GM12875 (cell line): ENCODE results near the gene UBA5.

Experiments
- H3K4me3 ChIP-seq: one replicate; pipeline ENCODE4 v1.5.1; 2011; ENCODE audit warnings: low read depth, low read length, control low read depth
- CTCF ChIP-seq: IDR thresholded peaks from 2 replicates; pipeline ENCODE4 v1.5.1; 2011; ENCODE audit warnings: low read depth, mild to moderate bottlenecking, control low read depth, inconsistent platforms, low read length, moderate library complexity, borderline replicate concordance; ENCODE audit not compliant: insufficient read depth

The UBA5 gene

GRCh38 chr3:132652640-132653270, 7.4 kb upstream of the UBA5 start:
- TF ChIP-seq CTCF, result no peak
- no peak overlapping the region for H3K4me3 ChIP-seq

- TF ChIP-seq CTCF, result no peak
Measured at GRCh38 chr3:132654190-132654589, 5.9 kb upstream of the UBA5 start.

GRCh38 chr3:132654721-132655120, 5.4 kb upstream of the UBA5 start:
- H3K4me3 ChIP-seq, result no peak overlapping the region
- no peak for TF ChIP-seq CTCF

More at GRCh38 chr3:132654190-132654589, 5.9 kb upstream of the UBA5 start:
- no peak overlapping the region for H3K4me3 ChIP-seq

- no peak for TF ChIP-seq CTCF
Measured at GRCh38 chr3:132655471-132655870, 4.7 kb upstream of the UBA5 start.

DNA sequence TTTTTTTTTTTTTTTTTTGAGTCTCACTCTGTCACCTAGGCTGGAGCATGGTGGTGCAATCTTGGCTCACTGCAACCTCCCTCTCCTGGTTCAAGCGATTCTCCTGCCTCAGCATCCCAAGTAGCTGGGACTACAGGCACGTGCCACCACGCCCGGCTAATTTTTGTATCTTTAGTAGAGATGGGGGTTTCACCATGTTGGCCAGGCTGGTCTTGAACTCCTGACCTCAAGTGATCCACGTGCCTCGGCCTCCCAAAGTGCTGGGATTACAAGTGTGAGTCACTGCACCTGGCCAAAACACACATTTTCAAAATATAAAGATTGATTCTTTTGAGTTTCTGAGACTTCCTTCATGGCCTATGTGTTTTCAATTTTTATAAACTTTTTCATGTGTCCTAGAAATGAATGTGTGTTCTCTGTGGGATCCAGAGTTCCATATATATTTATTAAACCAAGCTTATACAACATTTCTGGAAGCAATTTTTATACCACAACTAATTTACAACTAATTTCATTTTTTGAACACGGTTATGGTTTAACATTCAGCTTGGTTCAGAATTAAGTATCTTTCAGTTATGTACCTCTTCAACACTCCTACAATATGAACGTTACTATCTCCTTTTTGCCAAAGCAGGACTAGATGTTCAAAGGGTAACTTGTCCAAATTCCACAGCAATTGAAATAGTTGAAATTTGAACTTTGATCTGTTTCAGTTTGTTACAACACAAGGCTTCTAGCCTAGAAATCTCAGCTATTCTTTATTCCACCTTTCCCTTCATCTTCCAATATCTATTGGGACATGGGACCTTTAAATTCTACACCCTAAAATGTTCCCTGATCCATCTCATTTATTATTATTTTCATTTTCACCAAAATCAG, 2.0 kb upstream of the UBA5 start:
- H3K4me3 ChIP-seq, result no peak overlapping the region
- TF ChIP-seq CTCF, result no peak

More at GRCh38 chr3:132655471-132655870, 4.7 kb upstream of the UBA5 start:
- no peak overlapping the region for H3K4me3 ChIP-seq

GRCh38 chr3:132659000-132659364, 1.1 kb upstream of the UBA5 start:
- TF ChIP-seq CTCF, result no peak
- peak overlapping the region; percentile 95 for H3K4me3 ChIP-seq

- peak within 1 kb of the TSS; percentile 95 for H3K4me3 ChIP-seq
- peak; percentile 63; the same call in 1 of the 2 replicates for TF ChIP-seq CTCF
Measured at GRCh38 chr3:132659365-132660051, 621 bp upstream of the UBA5 start, which contains the start of gene ACAD11. Gene ACAD11 (minus strand): TSS chr3:132659809. CDS start chr3:132659751, 58 bp downstream.
